GM12878 (cell line): Measurements from ENCODE around the gene TK2. TPM values are rescaled to one million over a fixed set of nuclear protein-coding genes. Genes with fewer than 3 reads are reported as not detected.

Source experiments
- ATAC-seq: fragments of 200-7000 bp; cut with Tn5 transposase; 3 replicates; pipeline ENCODE4 v1.9.1; 2020; ENCODE audit warnings: mild to moderate bottlenecking, moderate library complexity
- BruUV-seq: library from RNA; stranded (reverse); fragments of 400-500 nt; replicated peaks from 2 replicates; lab custom pipeline; 2021; lab: Mats Ljungman, UMichigan
- CTCF ChIA-PET: fragments of 300-600 bp; sonication (Branson Sonifier 250); formaldehyde crosslinking; extraction: SDS; loops from one replicate; lab custom pipeline; 2021; ENCODE audit warnings: inconsistent platforms; lab: Yijun Ruan, JAX
- POLR2A ChIA-PET: fragments of 350-600 bp; formaldehyde crosslinking; extraction: SDS; loops from one replicate; lab custom pipeline; 2021; ENCODE audit warnings: inconsistent platforms; lab: Charles Lee
- RAD21 ChIA-PET: fragments of 300-600 bp; sonication (Branson Sonifier 250); formaldehyde crosslinking; loops from one replicate; lab custom pipeline; 2023; ENCODE audit warnings: antibody characterized with exemption; ENCODE audit not compliant: unreplicated experiment; lab: Charles Lee
- SMC1A ChIA-PET: fragments of 300-600 bp; sonication (Branson Sonifier 250); formaldehyde crosslinking; loops from one replicate; lab custom pipeline; 2023; ENCODE audit not compliant: unreplicated experiment, uncharacterized antibody; lab: Charles Lee
- DNase-seq: peaks from one replicate; pipeline ENCODE4 v3.0.0-alpha.2; 2011; ENCODE audit warnings: low read depth, low spot score
- FAIRE-seq: peaks from 3 replicates; lab custom pipeline; 2011; peaks lifted over from hg19 to GRCh38; lab: Jason Lieb, UNC
- H2AFZ ChIP-seq: 2 replicates; pipeline ENCODE4 v1.6.0; 2011; ENCODE audit warnings: low read depth, low read length, control low read depth; ENCODE audit not compliant: control insufficient read depth
- H3K27ac ChIP-seq: 2 replicates; pipeline ENCODE4 v1.5.1; 2011; ENCODE audit warnings: control low read depth; ENCODE audit not compliant: control insufficient read depth, insufficient read depth
- H3K27me3 ChIP-seq, 2 experiments: replicated peaks in 1 of 2; 2 replicates each; pipeline versions ENCODE4 v1.6.0 to v1.6.1; 2011; ENCODE audit warnings: low read length in 1 of 2; ENCODE audit not compliant: control insufficient read depth in 2 of 2, insufficient read depth in 2 of 2
- H3K36me3 ChIP-seq, 2 experiments: 2 replicates each; pipeline ENCODE4 v1.5.1; 2011; ENCODE audit warnings: low read length in 1 of 2; ENCODE audit not compliant: control insufficient read depth in 2 of 2, insufficient read depth in 2 of 2
- H3K4me1 ChIP-seq: 2 replicates; pipeline ENCODE4 v1.6.1; 2011; ENCODE audit warnings: mild to moderate bottlenecking, low read length, moderate library complexity, mixed read lengths; ENCODE audit not compliant: control insufficient read depth, insufficient read depth
- H3K4me2 ChIP-seq: 2 replicates; pipeline ENCODE4 v1.6.0; 2011; ENCODE audit warnings: control low read depth; ENCODE audit not compliant: control insufficient read depth, insufficient read depth
- H3K4me3 ChIP-seq: fragments of 200-600 bp; sonication (generic); 2 replicates; pipeline ENCODE4 v1.5.1; 2016
- H3K79me2 ChIP-seq: 2 replicates; pipeline ENCODE4 v1.6.0; 2011; ENCODE audit warnings: low read length; ENCODE audit not compliant: control insufficient read depth, insufficient read depth
- H3K9ac ChIP-seq: 2 replicates; pipeline ENCODE4 v1.8.0; 2011; ENCODE audit warnings: low read length, control low read depth, mixed read lengths; ENCODE audit not compliant: control insufficient read depth, insufficient read depth
- H3K9me3 ChIP-seq: replicated peaks from 3 replicates; pipeline ENCODE4 v1.5.1; 2011; ENCODE audit warnings: mild to moderate bottlenecking, low read length; ENCODE audit not compliant: control insufficient read depth, insufficient read depth
- H4K20me1 ChIP-seq: 2 replicates; pipeline ENCODE4 v1.6.0; 2011; ENCODE audit not compliant: control insufficient read depth, insufficient read depth
- BCL3 ChIP-seq: IDR thresholded peaks from 2 replicates; pipeline ENCODE4 v1.6.1; 2011; ENCODE audit warnings: borderline replicate concordance, low read depth, mild to moderate bottlenecking, moderate library complexity, low read length; ENCODE audit not compliant: insufficient read depth, poor library complexity, severe bottlenecking
- CUX1 ChIP-seq: IDR thresholded peaks from 2 replicates; pipeline ENCODE4 v1.6.1; 2012; ENCODE audit warnings: improper control_type of control experiment, low read depth, low read length; ENCODE audit not compliant: insufficient replicate concordance
- ELK1 ChIP-seq: IDR thresholded peaks from 2 replicates; pipeline ENCODE4 v1.6.1; 2012; ENCODE audit warnings: low read depth, low read length, improper control_type of control experiment
- IRF5 ChIP-seq: fragments of 450-650 bp; IDR thresholded peaks from 2 replicates; pipeline ENCODE4 v1.6.1; 2017; ENCODE audit warnings: borderline replicate concordance
- JUND ChIP-seq: IDR thresholded peaks from 2 replicates; pipeline ENCODE4 v1.6.1; 2012; ENCODE audit warnings: low read depth, mild to moderate bottlenecking, low read length, improper control_type of control experiment, moderate library complexity
- KDM1A ChIP-seq: fragments of 200-600 bp; sonication (generic); IDR thresholded peaks from 2 replicates; pipeline ENCODE4 v1.6.1; 2016; ENCODE audit warnings: borderline replicate concordance
- KLF5 ChIP-seq: fragments of 450-650 bp; IDR thresholded peaks from 2 replicates; pipeline ENCODE4 v1.6.1; 2014; ENCODE audit warnings: mild to moderate bottlenecking; ENCODE audit not compliant: partially characterized antibody
- MEF2A ChIP-seq: IDR thresholded peaks from 2 replicates; pipeline ENCODE4 v1.6.1; 2011; ENCODE audit warnings: low read depth, mild to moderate bottlenecking, low read length, moderate library complexity; ENCODE audit not compliant: insufficient read depth
- MEF2B ChIP-seq: fragments of 450-650 bp; IDR thresholded peaks from 2 replicates; pipeline ENCODE4 v1.6.1; 2018; ENCODE audit warnings: mild to moderate bottlenecking, moderate library complexity; ENCODE audit not compliant: partially characterized antibody, poor library complexity, severe bottlenecking
- NFXL1 ChIP-seq: fragments of 450-650 bp; IDR thresholded peaks from 2 replicates; pipeline ENCODE4 v1.6.1; 2017; ENCODE audit warnings: antibody characterized with exemption, mild to moderate bottlenecking, borderline replicate concordance
- POLR2A ChIP-seq: IDR thresholded peaks from 2 replicates; pipeline ENCODE4 v1.6.1; 2011; ENCODE audit warnings: low read depth, mild to moderate bottlenecking, low read length
- POLR2AphosphoS5 ChIP-seq: IDR thresholded peaks from 2 replicates; pipeline ENCODE4 v1.6.1; 2011; ENCODE audit warnings: mild to moderate bottlenecking, low read length, inconsistent platforms
- POU2F2 ChIP-seq: IDR thresholded peaks from 3 replicates; pipeline ENCODE4 v1.6.1; 2011; ENCODE audit warnings: low read depth, mild to moderate bottlenecking, low read length, borderline replicate concordance
- SPI1 ChIP-seq: IDR thresholded peaks from 2 replicates; pipeline ENCODE4 v1.6.1; 2011; ENCODE audit warnings: low read depth, mild to moderate bottlenecking, low read length, moderate library complexity, borderline replicate concordance; ENCODE audit not compliant: insufficient read depth
- SUPT20H ChIP-seq: IDR thresholded peaks from 2 replicates; pipeline ENCODE4 v1.6.1; 2011; ENCODE audit warnings: low read depth, mild to moderate bottlenecking, low read length, moderate library complexity, borderline replicate concordance; ENCODE audit not compliant: control insufficient read depth
- WGBS: methylation state at CpG from one replicate; pipeline ENCODE4 v1.1.6; 2016; ENCODE audit warnings: low lambda C conversion rate; ENCODE audit not compliant: insufficient replicate concordance, insufficient coverage; ENCODE audit errors: missing lambda C conversion rate; 5-methylcytosine and 5-hydroxymethylcytosine counted together
- in situ Hi-C: fragments of 300-500 bp; cut with MboI; formaldehyde crosslinking; loops from 9 replicates; pipeline ENCODE4 v1.14.3; 2018; ENCODE audit warnings: mixed read lengths
- intact Hi-C: fragments of 100-400 bp; cut with micrococcal nuclease; formaldehyde crosslinking; loops from one replicate; pipeline ENCODE4 v1.14.2; 2022; ENCODE audit not compliant: unreplicated experiment
- polyA plus RNA-seq, 11 experiments: library from polyadenylated mRNA; depleted of rRNA in 4 of 11; unstranded in 6 of 11; stranded (reverse) in 5 of 11; fragments of >200 nt; fragmentation: Nextera tagmentation in 4 of 11; fragmentation: Illumina TruSeq in 1 of 11; extraction: Ambion mirVana in 4 of 11; extraction: Trizol in 1 of 11; gene quantifications; 1 replicate in 1 of 11; 2 replicates in 10 of 11; pipeline versions ENCODE4 v1.2.1 to v1.2.3, GENCODE V29; 2011 to 2016; ENCODE audit warnings: inconsistent platforms in 2 of 11, missing spikeins in 2 of 11, low read depth in 1 of 11
- total RNA-seq, 4 experiments: library from RNA; depleted of rRNA in 3 of 4; stranded (reverse); fragments of >200 nt in 3 of 4; fragmentation: Illumina TruSeq in 1 of 4; extraction: Trizol in 1 of 4; gene quantifications; 2 replicates each; pipeline versions ENCODE4 v1.2.1 to v1.2.3, GENCODE V29; 2013 to 2021

The TK2 gene
- total and polyA plus RNA-seq, 10 of the 15 experiments (the other 5 are each of a cell fraction or from before 2014, with no cell fraction given), result 1.3 to 12.4 (median 3.0) TPM

- DNase-seq (no peak), ATAC-seq (no peak), FAIRE-seq (no peak)
- in situ Hi-C loops, result no loop called here
- H3K9me3 ChIP-seq, result no peaks in the 10 kb centered on the region; the same call in 2 of the 3 replicates
- CTCF ChIA-PET, result no interaction called here
- 63% methylated on average over 2 of the region's 2 CpGs for whole genome bisulfite sequencing
- no peaks in the 10 kb centered on the region for H4K20me1 ChIP-seq
- intact Hi-C loops, result no loop called here
- SMC1A ChIA-PET, result no interaction called here
- no peaks in the 10 kb centered on the region for H3K36me3 ChIP-seq
- no peak overlapping the region for H2AFZ ChIP-seq
- POLR2A ChIA-PET, result no interaction called here
- no peak overlapping the region for H3K9ac ChIP-seq
- no peaks in the 10 kb centered on the region for H3K79me2 ChIP-seq
- no TSS peak for BruUV-seq
- no peak overlapping the region for H3K4me3 ChIP-seq
- no peak overlapping the region for H3K4me2 ChIP-seq
- H3K4me1 ChIP-seq, result no peaks in the 10 kb centered on the region
- RAD21 ChIA-PET, result no interaction called here
- H3K27ac ChIP-seq, result no peak overlapping the region
- TF ChIP-seq MEF2B (no peak), KDM1A (no peak), NFXL1 (no peak), ELK1 (no peak), JUND (no peak), POLR2A (no peak), MEF2A (no peak), KLF5 (no peak), CUX1 (no peak), POLR2AphosphoS5 (no peak), SPI1 (no peak), POU2F2 (no peak), IRF5 (no peak), BCL3 (no peak), SUPT20H (no peak)
- no peaks in the 10 kb centered on the region; a peak in 2 of 4 replicates for H3K27me3 ChIP-seq
Observed at GRCh38 chr16:66495440-66495839, 54.5 kb downstream of the TK2 start.
